ENCODE results near the gene MTAP. TPM values are rescaled to one million over a fixed set of nuclear protein-coding genes. Genes with fewer than 3 reads are reported as not detected.

MTAP gene
- polyA plus RNA-seq, 1 donor (not counting 4 experiments of a cell fraction or from before 2014, with no cell fraction given): 48.7 TPM

GRCh38 chr9:21935631-21936030, 133.2 kb downstream of the MTAP start:
- DNase-seq (ENCODE audit: low read depth, low spot score) (no peak), FAIRE-seq (no peak)
- H3K4me1 ChIP-seq (ENCODE audit: control insufficient read depth, extremely low read depth, insufficient read depth, low read length): peaks cover 23% of the 10 kb centered on the region
- H4K20me1 ChIP-seq (ENCODE audit: control insufficient read depth, extremely low read depth, insufficient read depth, low read length): no peaks in the 10 kb centered on the region
- no peaks in the 10 kb centered on the region for H3K27me3 ChIP-seq (ENCODE audit: control insufficient read depth, extremely low read depth, insufficient read depth, low read length)
- H3K9ac ChIP-seq (ENCODE audit: control insufficient read depth, extremely low read depth, insufficient read depth, low read length): no peak overlapping the region
- no peaks in the 10 kb centered on the region for H3K9me3 ChIP-seq (ENCODE audit: control insufficient read depth, low read depth, low read length)
- dilution Hi-C loops (cut with MboI; ENCODE audit: extremely low pct_ligation_motif_present, low sequenced_read_pairs): no loop called here
- H3K79me2 ChIP-seq (ENCODE audit: control insufficient read depth, insufficient read depth, low read length): no peaks in the 10 kb centered on the region
- H2AFZ ChIP-seq (ENCODE audit: control insufficient read depth, low read length): no peak overlapping the region
- no peaks in the 10 kb centered on the region for H3K9me1 ChIP-seq (ENCODE audit: control insufficient read depth, extremely low read depth, insufficient read depth, low read length)
- no peak overlapping the region for H3K4me2 ChIP-seq (ENCODE audit: control insufficient read depth, extremely low read depth, insufficient read depth, low read depth, low read length)
- no peak overlapping the region for H3K4me3 ChIP-seq (ENCODE audit: control insufficient read depth in 2 of 3, extremely low read depth in 1 of 3, insufficient read depth in 2 of 3, low read depth in 1 of 3, low read length in 3 of 3)
- no peaks in the 10 kb centered on the region for H3K36me3 ChIP-seq (ENCODE audit: control insufficient read depth in 2 of 2, extremely low read depth in 1 of 2, insufficient read depth in 2 of 2, low read length in 2 of 2)
- H3K27ac ChIP-seq (ENCODE audit: control insufficient read depth, insufficient read depth, low read length): no peak overlapping the region
- TF ChIP-seq CTCF (optimal IDR thresholded peaks at IDR 0.05 in 1 of 3, IDR thresholded peaks at IDR 0.05 in 1 of 3, conservative IDR thresholded peaks at IDR 0.05 in 1 of 3; ENCODE audit: extremely low read depth in 1 of 3, insufficient read depth in 2 of 3, low read length in 3 of 3): no peak
- TF ChIP-seq EZH2 (IDR thresholded peaks at IDR 0.05; ENCODE audit: low read length): no peak

GRCh38 chr9:21936161-21936560, 133.7 kb downstream of the MTAP start:
- FAIRE-seq (peak; percentile 56), DNase-seq (ENCODE audit: low read depth, low spot score) (no peak)
- Histone ChIP-seq H3K9me3 (ENCODE audit: control insufficient read depth, low read depth, low read length) (no peaks in the 10 kb centered on the region), H3K9me1 (ENCODE audit: control insufficient read depth, extremely low read depth, insufficient read depth, low read length) (no peaks in the 10 kb centered on the region), H3K4me1 (ENCODE audit: control insufficient read depth, extremely low read depth, insufficient read depth, low read length) (peaks cover 22% of the 10 kb centered on the region), H3K4me2 (ENCODE audit: control insufficient read depth, extremely low read depth, insufficient read depth, low read depth, low read length) (no peak overlapping the region), H3K4me3 (ENCODE audit: control insufficient read depth in 2 of 3, extremely low read depth in 1 of 3, insufficient read depth in 2 of 3, low read depth in 1 of 3, low read length in 3 of 3) (no peak overlapping the region), H3K79me2 (ENCODE audit: control insufficient read depth, insufficient read depth, low read length) (no peaks in the 10 kb centered on the region), H3K9ac (ENCODE audit: control insufficient read depth, extremely low read depth, insufficient read depth, low read length) (no peak overlapping the region), H2AFZ (ENCODE audit: control insufficient read depth, low read length) (no peak overlapping the region), H3K27ac (ENCODE audit: control insufficient read depth, insufficient read depth, low read length) (no peak overlapping the region), H3K27me3 (ENCODE audit: control insufficient read depth, extremely low read depth, insufficient read depth, low read length) (no peaks in the 10 kb centered on the region), H3K36me3 (ENCODE audit: control insufficient read depth in 2 of 2, extremely low read depth in 1 of 2, insufficient read depth in 2 of 2, low read length in 2 of 2) (no peaks in the 10 kb centered on the region), H4K20me1 (ENCODE audit: control insufficient read depth, extremely low read depth, insufficient read depth, low read length) (no peaks in the 10 kb centered on the region)
- no peak for TF ChIP-seq CTCF (optimal IDR thresholded peaks at IDR 0.05 in 1 of 3, IDR thresholded peaks at IDR 0.05 in 1 of 3, conservative IDR thresholded peaks at IDR 0.05 in 1 of 3; ENCODE audit: extremely low read depth in 1 of 3, insufficient read depth in 2 of 3, low read length in 3 of 3)
- TF ChIP-seq EZH2 (IDR thresholded peaks at IDR 0.05; ENCODE audit: low read length): no peak
- dilution Hi-C loops (cut with MboI; ENCODE audit: extremely low pct_ligation_motif_present, low sequenced_read_pairs): no loop called here
